GM10248 (cell line): ENCODE measurements around the gene LAMA4.

ENCODE experiments used
- CTCF ChIA-PET: fragments of 300-600 bp; sonication (Branson Sonifier 250); formaldehyde crosslinking; extraction: SDS; loops from one replicate; lab custom pipeline; 2021; ENCODE audit warnings: antibody characterized with exemption; lab: Yijun Ruan, JAX
- POLR2A ChIA-PET: fragments of 350-650 bp; sonication (Branson Sonifier 250); formaldehyde crosslinking; extraction: SDS; loops from one replicate; lab custom pipeline; 2020; ENCODE audit warnings: antibody characterized with exemption; lab: Yijun Ruan, JAX
- DNase-seq: peaks from one replicate; pipeline ENCODE4 v3.0.0; 2012; ENCODE audit errors: extremely low spot score
- CTCF ChIP-seq: IDR thresholded peaks from 2 replicates; pipeline ENCODE4 v1.5.1; 2012; ENCODE audit warnings: mild to moderate bottlenecking, low read depth; ENCODE audit errors: extremely low read depth, missing control alignments, control extremely low read depth

The LAMA4 gene

GRCh38 chr6:112269979-112270566 lies 15.7 kb upstream of the LAMA4 start:
- TF ChIP-seq CTCF, result no peak
- POLR2A ChIA-PET, result no interaction called here
- CTCF ChIA-PET, result interaction anchor here (1.7 to 2.1 kb wide), 3 partner anchors 9 to 17 kb away, joined by 6 to 9 read pairs (median 6); no protein-coding TSS in a partner anchor
- DNase-seq, result no peak

GRCh38 chr6:112269114-112269513 lies 14.7 kb upstream of the LAMA4 start:
- ChIA-PET CTCF (interaction anchor here (0.8 to 2.1 kb wide), 6 partner anchors 9 to 30 kb away, joined by 3 to 9 read pairs (median 4); no protein-coding TSS in a partner anchor), POLR2A (no interaction called here)
- TF ChIP-seq CTCF, result no peak
- DNase-seq, result no peak

- ChIA-PET POLR2A (no interaction called here), CTCF (interaction anchor here (0.8 to 2.1 kb wide), 5 partner anchors 9 to 30 kb away, joined by 3 to 9 read pairs (median 4); no protein-coding TSS in a partner anchor)
- TF ChIP-seq CTCF, result no peak
- DNase-seq, result no peak
Measured at GRCh38 chr6:112268654-112269053, 14.3 kb upstream of the LAMA4 start.

GRCh38 chr6:112268019-112268418 lies 13.7 kb upstream of the LAMA4 start:
- no peak for TF ChIP-seq CTCF
- DNase-seq, result no peak
- ChIA-PET CTCF (interaction anchor here (1.0 to 1.4 kb wide), 3 partner anchors 8 to 31 kb away, joined by 3 to 4 read pairs (median 4); no protein-coding TSS in a partner anchor), POLR2A (no interaction called here)

- no peak for TF ChIP-seq CTCF
- CTCF ChIA-PET, result no interaction called here
- DNase-seq, result no peak
- POLR2A ChIA-PET, result no interaction called here
Measured at GRCh38 chr6:112266331-112266730, 12.0 kb upstream of the LAMA4 start.

GRCh38 chr6:112259337-112259675 lies 4.9 kb upstream of the LAMA4 start:
- no peak for TF ChIP-seq CTCF
- ChIA-PET CTCF (no interaction called here), POLR2A (no interaction called here)
- no peak for DNase-seq
